DMS 273 (cell line): ENCODE results near the gene NUCB2.
A peak's percentile ranks its signal among the peaks of the same experiment; 100 is the strongest.

Experiments
- DNase-seq: peaks from one replicate; lab custom pipeline; 2025; ENCODE audit not compliant: unreplicated experiment; lab: John Stamatoyannopoulos, UW

The NUCB2 gene

GRCh38 chr11:17379383-17380180 is 103.0 kb downstream of the NUCB2 start:
- DNase-seq: no peak

GRCh38 chr11:17381156-17381555 is 104.6 kb downstream of the NUCB2 start:
- peak; percentile 7 for DNase-seq
